ENCODE measurements around the gene CD200R1. TPM values are rescaled to one million over a fixed set of nuclear protein-coding genes. Genes with fewer than 3 reads are reported as not detected.

Gene CD200R1
- total and polyA plus RNA-seq, 2 donors (not counting 1 experiment from before 2014, with no cell fraction given), result 0.17 to 1.1 TPM

DNA sequence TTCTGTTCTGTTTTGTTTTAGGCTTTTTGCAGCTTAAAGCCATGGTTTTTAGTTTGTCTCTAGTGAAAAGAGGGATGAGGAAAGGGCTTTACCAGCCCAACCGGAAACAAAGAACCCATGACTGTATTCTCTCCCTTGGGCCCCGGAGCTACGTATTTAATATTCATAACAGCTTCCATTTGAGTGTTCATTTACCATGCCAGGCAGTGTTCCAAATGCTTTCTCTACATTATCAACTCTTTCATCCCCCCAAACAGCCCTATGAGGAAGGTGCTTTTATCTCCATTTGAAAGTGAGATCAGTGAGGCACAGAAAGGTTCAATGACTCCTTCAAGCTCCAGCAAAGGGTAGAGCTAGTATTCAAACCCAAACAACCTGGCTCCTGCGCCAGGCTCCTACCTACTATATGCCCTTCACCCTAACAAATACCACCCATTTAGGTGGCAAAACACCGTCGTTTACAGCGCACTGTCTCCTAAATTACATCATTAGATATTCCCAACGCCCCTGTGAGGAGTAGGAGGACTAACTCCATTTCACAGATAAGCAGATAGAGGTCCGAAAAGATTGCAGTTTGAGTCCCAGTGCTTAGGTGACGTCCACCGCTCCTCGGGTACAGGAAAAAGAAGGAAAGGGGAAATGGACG is 43.8 kb upstream of the CD200R1 start:
- Histone ChIP-seq H3K79me2 (ENCODE audit: control insufficient read depth, insufficient read depth, low read length) (peaks cover 37% of the 10 kb centered on the region), H3K4me2 (ENCODE audit: extremely low read depth, insufficient read depth, low read length) (peak overlapping the region; percentile 94), H3K4me1 (ENCODE audit: control insufficient read depth, extremely low read depth, insufficient read depth, low read length) (peaks cover 4% of the 10 kb centered on the region), H3K4me3 (replicated peaks in 1 of 4; ENCODE audit: control extremely low read depth in 1 of 4, insufficient read depth in 1 of 4, low read depth in 3 of 4, low read length in 4 of 4) (peak overlapping the region; percentile 87 to 96 (median 92)), H3K36me3 (ENCODE audit: control insufficient read depth, insufficient read depth, low read length) (peaks cover 2% of the 10 kb centered on the region), H3K27ac (ENCODE audit: insufficient read depth, low read length) (peak overlapping the region; percentile 95), H4K20me1 (ENCODE audit: control insufficient read depth, extremely low read depth, insufficient read depth, low read length) (no peaks in the 10 kb centered on the region), H2AFZ (ENCODE audit: low read length) (peak overlapping the region; percentile 83), H3K9ac (ENCODE audit: insufficient read depth, low read length) (peak overlapping the region; percentile 75), H3K27me3 (ENCODE audit: control insufficient read depth, insufficient read depth, low read length) (no peaks in the 10 kb centered on the region), H3K9me3 (ENCODE audit: control insufficient read depth, insufficient read depth, low read depth, low read length) (no peaks in the 10 kb centered on the region)
- peak; percentile 23 to 27 for DNase-seq (ENCODE audit: low read depth in 2 of 2)
- no peak for TF ChIP-seq EZH2 (IDR thresholded peaks at IDR 0.05; ENCODE audit: low read length, missing control alignments)
- TF ChIP-seq, protein P1, sequence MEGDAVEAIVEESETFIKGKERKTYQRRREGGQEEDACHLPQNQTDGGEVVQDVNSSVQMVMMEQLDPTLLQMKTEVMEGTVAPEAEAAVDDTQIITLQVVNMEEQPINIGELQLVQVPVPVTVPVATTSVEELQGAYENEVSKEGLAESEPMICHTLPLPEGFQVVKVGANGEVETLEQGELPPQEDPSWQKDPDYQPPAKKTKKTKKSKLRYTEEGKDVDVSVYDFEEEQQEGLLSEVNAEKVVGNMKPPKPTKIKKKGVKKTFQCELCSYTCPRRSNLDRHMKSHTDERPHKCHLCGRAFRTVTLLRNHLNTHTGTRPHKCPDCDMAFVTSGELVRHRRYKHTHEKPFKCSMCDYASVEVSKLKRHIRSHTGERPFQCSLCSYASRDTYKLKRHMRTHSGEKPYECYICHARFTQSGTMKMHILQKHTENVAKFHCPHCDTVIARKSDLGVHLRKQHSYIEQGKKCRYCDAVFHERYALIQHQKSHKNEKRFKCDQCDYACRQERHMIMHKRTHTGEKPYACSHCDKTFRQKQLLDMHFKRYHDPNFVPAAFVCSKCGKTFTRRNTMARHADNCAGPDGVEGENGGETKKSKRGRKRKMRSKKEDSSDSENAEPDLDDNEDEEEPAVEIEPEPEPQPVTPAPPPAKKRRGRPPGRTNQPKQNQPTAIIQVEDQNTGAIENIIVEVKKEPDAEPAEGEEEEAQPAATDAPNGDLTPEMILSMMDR (conservative IDR thresholded peaks at IDR 0.05 in 1 of 2, IDR thresholded peaks at IDR 0.05 in 1 of 2; ENCODE audit: low read depth in 1 of 2, low read length in 2 of 2), result no peak

DNA sequence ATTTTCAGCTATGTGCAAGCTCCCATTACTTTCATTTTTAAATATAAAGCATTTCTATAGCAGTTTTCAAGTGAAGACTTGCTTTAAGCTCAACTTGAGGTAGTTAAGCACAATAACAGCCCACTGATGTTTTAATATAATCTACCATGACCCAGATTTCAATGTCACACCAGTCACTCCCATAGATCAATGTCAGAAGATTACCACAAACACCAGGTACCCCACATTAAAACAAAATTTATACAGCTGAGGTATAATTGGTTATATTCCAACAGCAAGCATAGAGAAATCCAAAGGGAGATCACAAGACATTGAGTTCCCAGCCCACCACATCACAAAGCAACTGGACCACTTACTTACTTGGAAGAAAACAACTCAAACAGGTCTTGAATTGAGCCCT is 38.7 kb upstream of the CD200R1 start:
- Histone ChIP-seq H4K20me1 (ENCODE audit: control insufficient read depth, extremely low read depth, insufficient read depth, low read length) (no peaks in the 10 kb centered on the region), H3K9ac (ENCODE audit: insufficient read depth, low read length) (no peak overlapping the region), H3K4me1 (ENCODE audit: control insufficient read depth, extremely low read depth, insufficient read depth, low read length) (no peaks in the 10 kb centered on the region), H2AFZ (ENCODE audit: low read length) (no peak overlapping the region), H3K9me3 (ENCODE audit: control insufficient read depth, insufficient read depth, low read depth, low read length) (no peaks in the 10 kb centered on the region), H3K4me2 (ENCODE audit: extremely low read depth, insufficient read depth, low read length) (no peak overlapping the region), H3K27me3 (ENCODE audit: control insufficient read depth, insufficient read depth, low read length) (no peaks in the 10 kb centered on the region), H3K79me2 (ENCODE audit: control insufficient read depth, insufficient read depth, low read length) (peaks cover 36% of the 10 kb centered on the region), H3K4me3 (replicated peaks in 1 of 4; ENCODE audit: control extremely low read depth in 1 of 4, insufficient read depth in 1 of 4, low read depth in 3 of 4, low read length in 4 of 4) (no peak overlapping the region), H3K36me3 (ENCODE audit: control insufficient read depth, insufficient read depth, low read length) (peaks cover 2% of the 10 kb centered on the region), H3K27ac (ENCODE audit: insufficient read depth, low read length) (no peak overlapping the region)
- DNase-seq (ENCODE audit: low read depth in 2 of 2), result no peak
- TF ChIP-seq EZH2 (IDR thresholded peaks at IDR 0.05; ENCODE audit: low read length, missing control alignments), result no peak
- TF ChIP-seq, protein P1 (conservative IDR thresholded peaks at IDR 0.05 in 1 of 2, IDR thresholded peaks at IDR 0.05 in 1 of 2; ENCODE audit: low read depth in 1 of 2, low read length in 2 of 2), result no peak

- H3K27ac ChIP-seq (ENCODE audit: insufficient read depth, low read length), result no peak overlapping the region
- H4K20me1 ChIP-seq (ENCODE audit: control insufficient read depth, extremely low read depth, insufficient read depth, low read length), result no peaks in the 10 kb centered on the region
- TF ChIP-seq, protein P1 (conservative IDR thresholded peaks at IDR 0.05 in 1 of 2, IDR thresholded peaks at IDR 0.05 in 1 of 2; ENCODE audit: low read depth in 1 of 2, low read length in 2 of 2), result no peak
- no peak for TF ChIP-seq EZH2 (IDR thresholded peaks at IDR 0.05; ENCODE audit: low read length, missing control alignments)
- no peak overlapping the region for H2AFZ ChIP-seq (ENCODE audit: low read length)
- DNase-seq (ENCODE audit: low read depth in 2 of 2), result peak in 1 of 2 donors; percentile 26
- peaks cover 6% of the 10 kb centered on the region for H3K79me2 ChIP-seq (ENCODE audit: control insufficient read depth, insufficient read depth, low read length)
- peaks cover 5% of the 10 kb centered on the region for H3K36me3 ChIP-seq (ENCODE audit: control insufficient read depth, insufficient read depth, low read length)
- H3K4me3 ChIP-seq (replicated peaks in 1 of 4; ENCODE audit: control extremely low read depth in 1 of 4, insufficient read depth in 1 of 4, low read depth in 3 of 4, low read length in 4 of 4), result no peak overlapping the region
- no peak overlapping the region for H3K9ac ChIP-seq (ENCODE audit: insufficient read depth, low read length)
- H3K9me3 ChIP-seq (ENCODE audit: control insufficient read depth, insufficient read depth, low read depth, low read length), result no peaks in the 10 kb centered on the region
- H3K4me1 ChIP-seq (ENCODE audit: control insufficient read depth, extremely low read depth, insufficient read depth, low read length), result no peaks in the 10 kb centered on the region
- no peaks in the 10 kb centered on the region for H3K27me3 ChIP-seq (ENCODE audit: control insufficient read depth, insufficient read depth, low read length)
- no peak overlapping the region for H3K4me2 ChIP-seq (ENCODE audit: extremely low read depth, insufficient read depth, low read length)
Measured at GRCh38 chr3:113008117-113008516, 33.2 kb upstream of the CD200R1 start.
